ENCODE results near the gene KCNG4. TPM values are rescaled to one million over a fixed set of nuclear protein-coding genes. Genes with fewer than 3 reads are reported as not detected.

KCNG4 gene
- total RNA-seq, 1 donor from 2014 or later = not detected

- TF ChIP-seq, protein P1, sequence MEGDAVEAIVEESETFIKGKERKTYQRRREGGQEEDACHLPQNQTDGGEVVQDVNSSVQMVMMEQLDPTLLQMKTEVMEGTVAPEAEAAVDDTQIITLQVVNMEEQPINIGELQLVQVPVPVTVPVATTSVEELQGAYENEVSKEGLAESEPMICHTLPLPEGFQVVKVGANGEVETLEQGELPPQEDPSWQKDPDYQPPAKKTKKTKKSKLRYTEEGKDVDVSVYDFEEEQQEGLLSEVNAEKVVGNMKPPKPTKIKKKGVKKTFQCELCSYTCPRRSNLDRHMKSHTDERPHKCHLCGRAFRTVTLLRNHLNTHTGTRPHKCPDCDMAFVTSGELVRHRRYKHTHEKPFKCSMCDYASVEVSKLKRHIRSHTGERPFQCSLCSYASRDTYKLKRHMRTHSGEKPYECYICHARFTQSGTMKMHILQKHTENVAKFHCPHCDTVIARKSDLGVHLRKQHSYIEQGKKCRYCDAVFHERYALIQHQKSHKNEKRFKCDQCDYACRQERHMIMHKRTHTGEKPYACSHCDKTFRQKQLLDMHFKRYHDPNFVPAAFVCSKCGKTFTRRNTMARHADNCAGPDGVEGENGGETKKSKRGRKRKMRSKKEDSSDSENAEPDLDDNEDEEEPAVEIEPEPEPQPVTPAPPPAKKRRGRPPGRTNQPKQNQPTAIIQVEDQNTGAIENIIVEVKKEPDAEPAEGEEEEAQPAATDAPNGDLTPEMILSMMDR (IDR thresholded peaks at IDR 0.05) = no peak
- H3K36me3 Mint-ChIP-seq (ENCODE audit: unreplicated experiment) = no peaks in the 10 kb centered on the region
- DNase-seq (ENCODE audit: extremely low spot score, unreplicated experiment) = no peak
- H3K4me3 Mint-ChIP-seq (ENCODE audit: unreplicated experiment) = no peak overlapping the region
- no peaks in the 10 kb centered on the region for H3K4me1 Mint-ChIP-seq (ENCODE audit: unreplicated experiment)
- H3K27ac Mint-ChIP-seq (ENCODE audit: unreplicated experiment) = no peak overlapping the region
- peaks cover 79% of the 10 kb centered on the region for H3K27me3 Mint-ChIP-seq (ENCODE audit: unreplicated experiment)
- peaks cover under 1% of the 10 kb centered on the region for H3K9me3 Mint-ChIP-seq (ENCODE audit: unreplicated experiment)
These were observed 557 bp downstream of the KCNG4 start for GRCh38 chr16:84239141-84239769.

DNA sequence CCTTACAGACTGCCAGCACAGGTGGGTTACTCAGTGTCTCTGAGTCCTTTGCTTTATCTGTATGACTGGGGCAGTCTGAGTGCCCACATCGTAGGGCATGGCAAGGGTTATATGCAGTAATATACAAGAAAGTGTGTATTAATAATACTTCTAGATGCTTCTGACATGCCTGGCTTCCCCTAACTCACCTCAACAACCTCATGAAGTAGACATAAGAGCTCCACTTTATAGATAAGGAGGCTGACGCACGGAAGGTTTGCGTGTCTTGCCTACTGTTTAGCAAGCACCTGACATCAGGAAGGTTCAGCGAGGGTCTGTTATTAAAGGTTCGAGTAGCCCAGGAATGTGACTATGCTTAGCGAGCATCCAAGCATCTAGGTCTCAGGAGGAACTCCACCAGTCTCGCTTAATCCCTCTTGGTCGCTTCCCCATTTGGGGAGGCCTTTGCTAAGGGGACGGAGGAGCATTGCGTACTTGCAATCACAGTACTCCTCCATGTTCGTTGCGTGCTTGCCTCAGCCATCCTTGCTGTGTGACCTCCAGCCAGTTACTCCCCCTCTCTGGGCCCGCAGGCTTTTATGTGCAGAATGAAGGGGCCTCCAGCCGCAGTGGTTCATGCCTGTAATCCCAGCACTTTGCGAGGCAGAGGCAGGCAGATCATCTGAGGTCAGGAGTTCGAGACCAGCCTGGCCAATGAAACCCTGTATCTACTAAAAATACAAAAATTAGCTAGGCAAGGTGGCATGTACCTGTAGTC lies 1.6 kb downstream of the KCNG4 start:
- TF ChIP-seq, protein P1 (IDR thresholded peaks at IDR 0.05) = no peak
- no peaks in the 10 kb centered on the region for H3K9me3 Mint-ChIP-seq (ENCODE audit: unreplicated experiment)
- no peak overlapping the region for H3K4me3 Mint-ChIP-seq (ENCODE audit: unreplicated experiment)
- no peaks in the 10 kb centered on the region for H3K36me3 Mint-ChIP-seq (ENCODE audit: unreplicated experiment)
- peaks cover 78% of the 10 kb centered on the region for H3K27me3 Mint-ChIP-seq (ENCODE audit: unreplicated experiment)
- no peak for DNase-seq (ENCODE audit: extremely low spot score, unreplicated experiment)
- H3K27ac Mint-ChIP-seq (ENCODE audit: unreplicated experiment) = no peak overlapping the region
- no peaks in the 10 kb centered on the region for H3K4me1 Mint-ChIP-seq (ENCODE audit: unreplicated experiment)

DNA sequence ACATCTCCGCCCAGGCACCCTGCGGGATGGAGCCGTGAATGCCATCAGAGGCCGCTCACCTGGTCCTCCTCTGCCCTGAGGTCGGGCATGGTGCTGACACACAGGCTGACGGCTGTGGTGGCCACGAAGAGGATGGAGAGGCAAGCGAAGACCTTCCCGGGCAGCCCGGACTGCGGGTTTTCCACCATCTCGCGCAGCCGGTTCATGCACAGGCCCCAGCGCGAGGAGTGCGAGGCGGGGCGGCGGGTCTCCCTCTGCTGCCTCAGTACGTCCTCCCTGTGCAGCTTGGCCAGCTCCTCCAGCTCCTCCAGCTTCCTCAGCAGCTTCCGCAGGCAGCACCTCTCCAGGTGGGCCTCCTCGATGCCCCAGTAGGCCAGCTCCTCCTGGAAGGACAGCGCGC lies 3.1 kb downstream of the KCNG4 start:
- TF ChIP-seq, protein P1 (IDR thresholded peaks at IDR 0.05) = no peak
- no peaks in the 10 kb centered on the region for H3K4me1 Mint-ChIP-seq (ENCODE audit: unreplicated experiment)
- no peak overlapping the region for H3K27ac Mint-ChIP-seq (ENCODE audit: unreplicated experiment)
- peaks cover 82% of the 10 kb centered on the region for H3K27me3 Mint-ChIP-seq (ENCODE audit: unreplicated experiment)
- H3K9me3 Mint-ChIP-seq (ENCODE audit: unreplicated experiment) = no peaks in the 10 kb centered on the region
- no peaks in the 10 kb centered on the region for H3K36me3 Mint-ChIP-seq (ENCODE audit: unreplicated experiment)
- DNase-seq (ENCODE audit: extremely low spot score, unreplicated experiment) = no peak
- no peak overlapping the region for H3K4me3 Mint-ChIP-seq (ENCODE audit: unreplicated experiment)

DNA sequence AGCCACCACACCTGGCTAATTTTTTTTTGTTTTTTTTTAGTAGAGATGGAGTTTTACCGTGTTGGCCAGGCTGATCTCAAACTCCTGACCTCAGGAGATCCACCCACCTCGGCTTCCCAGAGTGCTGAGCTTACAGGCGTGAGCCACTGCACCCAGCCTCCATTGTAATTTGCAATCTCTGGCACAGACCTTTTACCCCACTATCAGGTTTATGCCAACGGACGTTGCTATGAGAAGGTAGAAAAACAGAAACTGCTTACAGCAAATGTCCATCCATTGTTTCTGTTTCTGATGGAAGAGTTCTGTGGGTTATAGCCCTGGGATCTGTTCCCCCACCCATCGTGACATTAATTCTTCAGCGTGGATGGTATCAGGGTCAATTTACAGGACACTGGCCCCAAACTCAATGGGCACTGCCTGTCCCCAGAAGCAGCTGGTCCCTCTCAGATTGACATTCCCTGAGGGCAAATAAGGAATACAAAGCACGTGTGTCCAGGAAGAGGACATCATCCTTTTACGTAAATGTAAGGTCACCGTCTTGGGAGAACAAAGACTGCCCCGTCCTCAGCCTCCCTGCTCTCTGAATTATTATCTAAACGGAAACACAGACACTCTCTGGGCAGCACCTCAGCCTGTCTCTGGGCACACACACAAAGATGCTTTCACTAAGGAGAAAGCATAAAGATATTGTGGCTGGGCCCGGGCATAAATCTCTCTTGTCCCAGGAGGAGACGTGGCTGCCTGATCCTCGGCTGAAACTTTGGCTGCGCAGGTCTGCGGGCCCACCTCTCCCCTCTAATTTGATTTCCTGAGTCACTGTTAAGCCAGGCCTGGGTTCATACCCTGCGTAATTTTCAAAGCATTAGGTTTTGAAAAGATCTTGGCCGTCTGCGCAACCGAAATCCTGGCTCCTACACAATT lies 5.2 kb downstream of the KCNG4 start:
- no peak for DNase-seq (ENCODE audit: extremely low spot score, unreplicated experiment)
- H3K27ac Mint-ChIP-seq (ENCODE audit: unreplicated experiment) = no peak overlapping the region
- no peaks in the 10 kb centered on the region for H3K36me3 Mint-ChIP-seq (ENCODE audit: unreplicated experiment)
- TF ChIP-seq, protein P1 (IDR thresholded peaks at IDR 0.05) = no peak
- no peaks in the 10 kb centered on the region for H3K4me1 Mint-ChIP-seq (ENCODE audit: unreplicated experiment)
- H3K9me3 Mint-ChIP-seq (ENCODE audit: unreplicated experiment) = no peaks in the 10 kb centered on the region
- peaks cover 78% of the 10 kb centered on the region for H3K27me3 Mint-ChIP-seq (ENCODE audit: unreplicated experiment)
- no peak overlapping the region for H3K4me3 Mint-ChIP-seq (ENCODE audit: unreplicated experiment)
